GM18502 (cell line): ENCODE measurements around the gene PAQR9.
"Not testable (repeated sequence)": the region's sequence is repeated elsewhere in the genome, so short reads cannot be mapped to it uniquely, and the experiment has no call there.

Experiments
- ATAC-seq: cut with Tn5 transposase; IDR thresholded peaks from one replicate; pipeline ENCODE4 v1.9.1; 2021; ENCODE audit warnings: mild to moderate bottlenecking; ENCODE audit not compliant: unreplicated experiment, poor library complexity

The PAQR9 gene

GRCh38 chr3:142963516-142964448 lies at the start of gene PAQR9:
Gene PAQR9, minus strand, starts transcription at chr3:142963674. Its CDS starts 338 bp downstream, at chr3:142963336.
- ATAC-seq = peak; percentile 50

GRCh38 chr3:143011705-143012104 lies 48.2 kb upstream of the PAQR9 start:
- ATAC-seq = no peak

- no peak for ATAC-seq
These were observed 46.5 kb upstream of the PAQR9 start for GRCh38 chr3:143010024-143010423.

GRCh38 chr3:143004823-143005222 lies 41.3 kb upstream of the PAQR9 start:
- no peak for ATAC-seq

GRCh38 chr3:143002727-143003126 lies 39.3 kb upstream of the PAQR9 start:
- no peak for ATAC-seq

GRCh38 chr3:143002083-143002712 lies 38.7 kb upstream of the PAQR9 start:
- ATAC-seq = peak; percentile 44

GRCh38 chr3:143001369-143002082 lies 38.1 kb upstream of the PAQR9 start, which contains the start of gene U2SURP:
Gene U2SURP, plus strand, starts transcription at chr3:143001570. Its CDS starts 59 bp downstream, at chr3:143001629.
- peak; percentile 90 for ATAC-seq

- peak; percentile 66 for ATAC-seq
These were observed 37.5 kb upstream of the PAQR9 start for GRCh38 chr3:143001034-143001368.

GRCh38 chr3:143000528-143000927 lies 37.1 kb upstream of the PAQR9 start:
- no peak for ATAC-seq

- ATAC-seq = no peak
These were observed 36.4 kb upstream of the PAQR9 start for GRCh38 chr3:142999881-143000280.

- no peak for ATAC-seq
These were observed 35.0 kb upstream of the PAQR9 start for GRCh38 chr3:142998439-142998838.

- no peak for ATAC-seq
These were observed 33.9 kb upstream of the PAQR9 start for GRCh38 chr3:142997330-142997729.

- ATAC-seq = peak; percentile 68
These were observed 30.5 kb upstream of the PAQR9 start for GRCh38 chr3:142993958-142994442.

GRCh38 chr3:142992323-142992722 lies 28.8 kb upstream of the PAQR9 start:
- no peak for ATAC-seq

GRCh38 chr3:142990721-142991120 lies 27.2 kb upstream of the PAQR9 start:
- ATAC-seq = no peak

- ATAC-seq = not testable (repeated sequence)
These were observed 25.4 kb upstream of the PAQR9 start for GRCh38 chr3:142988826-142989225.

GRCh38 chr3:142988221-142988620 lies 24.7 kb upstream of the PAQR9 start:
- ATAC-seq = peak; percentile 27

GRCh38 chr3:142987707-142988106 lies 24.2 kb upstream of the PAQR9 start:
- peak; percentile 88 for ATAC-seq

GRCh38 chr3:142987080-142987700 lies 23.7 kb upstream of the PAQR9 start:
- no peak for ATAC-seq

GRCh38 chr3:142984255-142984654 lies 20.8 kb upstream of the PAQR9 start:
- no peak for ATAC-seq
